ENCODE results near the gene LRIT3.

LRIT3 gene

DNA sequence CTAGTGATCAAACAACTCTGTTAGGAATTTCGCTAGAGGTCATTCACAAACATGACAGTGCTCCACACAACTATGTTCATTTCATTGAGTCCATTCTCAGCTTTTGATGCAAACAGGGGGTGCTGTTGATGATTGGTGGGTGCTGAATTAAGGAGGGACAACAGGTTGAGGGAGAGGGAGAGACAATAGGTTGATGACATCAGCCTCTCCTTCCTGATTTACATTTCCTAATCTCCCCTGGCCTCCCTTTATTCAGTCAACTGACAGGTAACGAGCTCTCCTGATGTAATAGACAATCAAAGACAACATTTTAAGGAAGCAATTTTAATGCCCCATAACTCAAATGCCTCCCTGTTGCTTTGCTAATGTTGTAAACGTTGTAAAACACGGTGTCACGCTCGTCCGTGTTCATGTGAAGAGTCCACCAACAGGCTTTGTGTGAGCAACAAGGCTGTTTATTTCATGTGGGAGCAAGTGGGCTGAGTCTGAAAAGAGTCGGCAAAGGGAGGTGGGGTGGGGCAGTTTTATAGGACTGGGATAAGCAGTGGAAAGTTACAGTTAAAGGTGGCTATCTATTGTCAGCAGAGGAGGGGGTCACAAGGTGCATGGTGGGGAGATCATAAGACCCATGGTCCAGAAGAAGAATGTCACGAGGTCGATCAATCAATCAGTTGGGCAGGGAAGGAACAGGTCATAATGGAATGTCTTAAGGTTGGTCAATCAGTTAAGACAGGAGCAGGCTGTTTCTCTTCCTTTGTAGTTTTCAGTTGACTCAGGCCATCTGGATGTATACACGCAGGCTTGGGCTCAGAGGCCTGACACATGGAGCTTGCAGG, 37.1 kb upstream of the LRIT3 start:
- no peak for DNase-seq
- 93% methylated on average over 10 of the region's 11 CpGs for WGBS (ENCODE audit: insufficient coverage)
- Histone ChIP-seq H3K27ac (ENCODE audit: insufficient read depth in 1 of 2, low read depth in 1 of 2, low read length in 2 of 2, poor library complexity in 1 of 2, severe bottlenecking in 2 of 2) (no peak overlapping the region), H3K9me3 (ENCODE audit: control extremely low read depth in 1 of 5, control insufficient read depth in 4 of 5, insufficient read depth in 2 of 5, low read depth in 1 of 5, low read length in 4 of 5) (no peaks in the 10 kb centered on the region), H3K4me3 (ENCODE audit: control insufficient read depth in 1 of 7, extremely low read depth in 1 of 7, insufficient read depth in 4 of 7, low read depth in 2 of 7, low read length in 6 of 7) (no peak overlapping the region), H3K4me1 (ENCODE audit: control extremely low read depth in 1 of 4, control insufficient read depth in 4 of 4, insufficient read depth in 4 of 4, low read length in 3 of 4) (peaks cover 3 to 19% (median 8%) of the 10 kb centered on the region in 4 experiments), H3K27me3 (replicated peaks in 2 of 5; ENCODE audit: control insufficient read depth in 4 of 5, insufficient read depth in 5 of 5, low read length in 4 of 5) (no peaks in the 10 kb centered on the region), H3K36me3 (ENCODE audit: control insufficient read depth in 4 of 4, insufficient read depth in 4 of 4, low read length in 3 of 4) (no peaks in the 10 kb centered on the region)
- ChIA-PET CTCF (interaction anchor here (0.9 kb wide), 1 partner anchor 12 kb away, joined by 3 read pairs; no protein-coding TSS in a partner anchor), POLR2A (no interaction called here)

DNA sequence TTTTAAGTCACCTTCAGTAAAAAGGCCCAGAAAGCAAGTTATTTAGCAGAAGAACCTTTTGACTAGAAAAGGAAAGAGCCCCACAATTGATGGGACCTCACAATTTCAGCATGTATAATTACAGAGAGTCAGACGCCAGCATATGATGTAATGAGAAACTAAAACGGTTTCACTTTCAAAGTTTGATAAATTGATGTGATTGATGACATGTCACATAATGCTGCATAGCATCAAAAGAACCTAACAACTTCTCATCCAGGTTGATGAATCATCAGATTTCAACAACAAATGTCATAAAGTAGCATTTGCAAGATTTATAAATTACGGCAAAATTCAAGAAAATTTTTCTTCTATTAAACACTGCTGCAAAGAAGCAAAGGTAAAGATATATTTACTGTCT, 36.2 kb upstream of the LRIT3 start:
- no CpG with 5 or more reads among the region's 3 CpGs for WGBS (ENCODE audit: insufficient coverage)
- CTCF ChIA-PET: interaction anchor here (1.1 kb wide), 1 partner anchor 8 kb away, joined by 3 read pairs; no protein-coding TSS in a partner anchor
- POLR2A ChIA-PET: no interaction called here
- Histone ChIP-seq H3K27ac (ENCODE audit: insufficient read depth in 1 of 2, low read depth in 1 of 2, low read length in 2 of 2, poor library complexity in 1 of 2, severe bottlenecking in 2 of 2) (no peak overlapping the region), H3K9me3 (ENCODE audit: control extremely low read depth in 1 of 5, control insufficient read depth in 4 of 5, insufficient read depth in 2 of 5, low read depth in 1 of 5, low read length in 4 of 5) (no peaks in the 10 kb centered on the region), H3K36me3 (ENCODE audit: control insufficient read depth in 4 of 4, insufficient read depth in 4 of 4, low read length in 3 of 4) (no peaks in the 10 kb centered on the region), H3K4me1 (ENCODE audit: control extremely low read depth in 1 of 4, control insufficient read depth in 4 of 4, insufficient read depth in 4 of 4, low read length in 3 of 4) (peaks cover 6 to 25% (median 11%) of the 10 kb centered on the region in 4 experiments), H3K27me3 (replicated peaks in 2 of 5; ENCODE audit: control insufficient read depth in 4 of 5, insufficient read depth in 5 of 5, low read length in 4 of 5) (no peaks in the 10 kb centered on the region), H3K4me3 (ENCODE audit: control insufficient read depth in 1 of 7, extremely low read depth in 1 of 7, insufficient read depth in 4 of 7, low read depth in 2 of 7, low read length in 6 of 7) (no peak overlapping the region)
- DNase-seq: peak in 2 of 3 donors; percentile 43 to 59

GRCh38 chr4:109815151-109816081, 32.5 kb upstream of the LRIT3 start, which contains the start of gene GAR1:
Gene GAR1 (plus strand): TSS chr4:109815762. CDS start chr4:109816165, 403 bp downstream.
- Histone ChIP-seq H3K4me1 (ENCODE audit: control extremely low read depth in 1 of 4, control insufficient read depth in 4 of 4, insufficient read depth in 4 of 4, low read length in 3 of 4) (peaks cover 9 to 30% (median 14%) of the 10 kb centered on the region in 4 experiments), H3K27ac (ENCODE audit: insufficient read depth in 1 of 2, low read depth in 1 of 2, low read length in 2 of 2, poor library complexity in 1 of 2, severe bottlenecking in 2 of 2) (peak within 1 kb of the TSS; percentile 97 to 99), H3K36me3 (ENCODE audit: control insufficient read depth in 4 of 4, insufficient read depth in 4 of 4, low read length in 3 of 4) (peaks cover 0 to 22% (median 16%) of the 10 kb centered on the region in 4 experiments), H3K27me3 (replicated peaks in 2 of 5; ENCODE audit: control insufficient read depth in 4 of 5, insufficient read depth in 5 of 5, low read length in 4 of 5) (no peaks in the 10 kb centered on the region), H3K9me3 (ENCODE audit: control extremely low read depth in 1 of 5, control insufficient read depth in 4 of 5, insufficient read depth in 2 of 5, low read depth in 1 of 5, low read length in 4 of 5) (no peaks in the 10 kb centered on the region), H3K4me3 (ENCODE audit: control insufficient read depth in 1 of 7, extremely low read depth in 1 of 7, insufficient read depth in 4 of 7, low read depth in 2 of 7, low read length in 6 of 7) (peak within 1 kb of the TSS; percentile 63 to 97 (median 91))
- DNase-seq: peak; percentile 96 to 98 (median 97)
- WGBS (ENCODE audit: insufficient coverage): 0% methylated on average over 42 of the region's 53 CpGs
- CTCF ChIA-PET: interaction anchor here (0.6 to 3.2 kb wide), 7 partner anchors 10 to 397 kb away, joined by 3 to 13 read pairs (median 4); partner anchors contain the start of genes CASP6 and RRH
- POLR2A ChIA-PET: interaction anchor here (0.6 to 1.0 kb wide), 2 partner anchors 85 to 132 kb away, joined by 3 to 4 read pairs; partner anchors contain the start of gene PLA2G12A

DNA sequence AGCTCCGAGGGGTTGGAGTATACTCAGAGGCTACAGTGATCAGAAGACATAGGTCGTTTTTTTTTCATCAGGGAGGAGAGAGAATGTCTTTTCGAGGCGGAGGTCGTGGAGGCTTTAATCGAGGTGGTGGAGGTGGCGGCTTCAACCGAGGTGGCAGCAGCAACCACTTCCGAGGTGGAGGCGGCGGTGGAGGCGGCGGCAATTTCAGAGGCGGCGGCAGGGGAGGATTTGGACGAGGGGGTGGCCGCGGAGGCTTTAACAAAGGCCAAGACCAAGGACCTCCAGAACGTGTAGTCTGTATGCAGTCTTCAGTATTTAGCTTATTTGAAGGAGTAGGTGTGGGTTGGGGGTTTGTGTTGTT, 31.8 kb upstream of the LRIT3 start:
- no peaks in the 10 kb centered on the region for H3K9me3 ChIP-seq (ENCODE audit: control extremely low read depth in 1 of 5, control insufficient read depth in 4 of 5, insufficient read depth in 2 of 5, low read depth in 1 of 5, low read length in 4 of 5)
- 0% methylated on average over 19 of the region's 19 CpGs for WGBS (ENCODE audit: insufficient coverage)
- CTCF ChIA-PET: interaction anchor here (1.2 to 3.2 kb wide), 5 partner anchors 9 to 398 kb away, joined by 3 to 13 read pairs (median 6); partner anchors contain the start of genes CASP6 and RRH
- H3K27ac ChIP-seq (ENCODE audit: insufficient read depth in 1 of 2, low read depth in 1 of 2, low read length in 2 of 2, poor library complexity in 1 of 2, severe bottlenecking in 2 of 2): peak overlapping the region; percentile 97 to 99
- peak overlapping the region; percentile 63 to 97 (median 91) for H3K4me3 ChIP-seq (ENCODE audit: control insufficient read depth in 1 of 7, extremely low read depth in 1 of 7, insufficient read depth in 4 of 7, low read depth in 2 of 7, low read length in 6 of 7)
- H3K27me3 ChIP-seq (replicated peaks in 2 of 5; ENCODE audit: control insufficient read depth in 4 of 5, insufficient read depth in 5 of 5, low read length in 4 of 5): no peaks in the 10 kb centered on the region
- peaks cover 0 to 28% (median 19%) of the 10 kb centered on the region in 4 experiments for H3K36me3 ChIP-seq (ENCODE audit: control insufficient read depth in 4 of 4, insufficient read depth in 4 of 4, low read length in 3 of 4)
- no peak for DNase-seq
- POLR2A ChIA-PET: interaction anchor here (0.6 kb wide), 1 partner anchor 132 kb away, joined by 3 read pairs; no protein-coding TSS in a partner anchor
- H3K4me1 ChIP-seq (ENCODE audit: control extremely low read depth in 1 of 4, control insufficient read depth in 4 of 4, insufficient read depth in 4 of 4, low read length in 3 of 4): peaks cover 9 to 30% (median 14%) of the 10 kb centered on the region in 4 experiments

DNA sequence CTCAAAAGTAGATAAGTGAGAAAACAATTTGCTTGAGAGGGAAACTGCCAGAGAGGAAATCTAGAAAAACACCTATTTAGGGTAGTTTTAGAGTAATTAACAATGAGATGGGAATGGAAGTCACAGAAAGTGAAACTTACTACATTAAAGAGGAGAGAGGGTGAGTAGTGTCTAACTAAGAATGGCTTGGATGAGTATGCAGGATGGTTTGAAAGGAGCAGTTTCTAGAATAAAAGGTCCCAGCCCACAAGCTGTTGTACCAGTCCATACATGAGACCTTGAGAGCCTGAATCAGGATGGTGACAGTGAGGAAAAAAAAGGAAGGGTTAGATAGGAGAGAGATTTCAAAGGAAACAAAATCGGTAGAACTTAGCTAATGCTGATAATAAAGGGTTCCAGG, 31.0 kb upstream of the LRIT3 start:
- POLR2A ChIA-PET: interaction anchor here (0.6 to 0.9 kb wide), 2 partner anchors 114 to 290 kb away, joined by 3 read pairs; partner anchors contain the start of gene CASP6
- 87% methylated on average over 1 of the region's 1 CpG for WGBS (ENCODE audit: insufficient coverage)

DNA sequence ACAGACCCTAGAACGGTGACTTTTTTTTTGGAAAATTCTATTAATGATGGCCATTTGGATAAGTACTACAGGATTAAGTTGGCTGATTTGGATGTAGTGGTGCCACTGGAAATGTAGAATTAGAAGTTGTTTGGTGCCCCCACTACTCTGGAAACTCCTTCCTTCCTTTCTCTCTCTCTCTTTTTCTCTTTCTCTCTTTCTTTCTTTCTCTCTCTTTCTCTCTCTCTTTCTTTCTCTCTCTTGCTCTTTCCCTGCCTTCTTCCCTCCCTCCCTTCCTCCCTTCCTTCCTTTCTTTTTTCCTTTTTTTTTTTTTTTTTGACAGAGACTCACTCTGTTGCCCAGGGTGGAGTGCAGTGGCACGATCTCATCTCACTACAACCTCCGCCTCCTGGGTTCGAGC, 29.6 kb upstream of the LRIT3 start:
- Histone ChIP-seq H3K9me3 (ENCODE audit: control extremely low read depth in 1 of 5, control insufficient read depth in 4 of 5, insufficient read depth in 2 of 5, low read depth in 1 of 5, low read length in 4 of 5) (no peaks in the 10 kb centered on the region), H3K4me1 (ENCODE audit: control extremely low read depth in 1 of 4, control insufficient read depth in 4 of 4, insufficient read depth in 4 of 4, low read length in 3 of 4) (peaks cover 9 to 27% (median 14%) of the 10 kb centered on the region in 4 experiments), H3K27ac (ENCODE audit: insufficient read depth in 1 of 2, low read depth in 1 of 2, low read length in 2 of 2, poor library complexity in 1 of 2, severe bottlenecking in 2 of 2) (no peak overlapping the region), H3K36me3 (ENCODE audit: control insufficient read depth in 4 of 4, insufficient read depth in 4 of 4, low read length in 3 of 4) (peaks cover 4 to 41% (median 28%) of the 10 kb centered on the region in 4 experiments), H3K27me3 (replicated peaks in 2 of 5; ENCODE audit: control insufficient read depth in 4 of 5, insufficient read depth in 5 of 5, low read length in 4 of 5) (no peaks in the 10 kb centered on the region), H3K4me3 (ENCODE audit: control insufficient read depth in 1 of 7, extremely low read depth in 1 of 7, insufficient read depth in 4 of 7, low read depth in 2 of 7, low read length in 6 of 7) (no peak overlapping the region)
- no CpG with 5 or more reads among the region's 4 CpGs for WGBS (ENCODE audit: insufficient coverage)
- CTCF ChIA-PET: interaction anchor here (1.2 to 3.2 kb wide), 3 partner anchors 9 to 396 kb away, joined by 4 to 13 read pairs (median 5); partner anchors contain the start of gene RRH
- POLR2A ChIA-PET: no interaction called here
- DNase-seq: no peak

More for the DNA sequence above, 31.0 kb upstream of the LRIT3 start:
- DNase-seq: no peak
- H3K27me3 ChIP-seq (replicated peaks in 2 of 5; ENCODE audit: control insufficient read depth in 4 of 5, insufficient read depth in 5 of 5, low read length in 4 of 5): no peaks in the 10 kb centered on the region
- no peak overlapping the region for H3K27ac ChIP-seq (ENCODE audit: insufficient read depth in 1 of 2, low read depth in 1 of 2, low read length in 2 of 2, poor library complexity in 1 of 2, severe bottlenecking in 2 of 2)
- peaks cover 9 to 30% (median 14%) of the 10 kb centered on the region in 4 experiments for H3K4me1 ChIP-seq (ENCODE audit: control extremely low read depth in 1 of 4, control insufficient read depth in 4 of 4, insufficient read depth in 4 of 4, low read length in 3 of 4)
- no peaks in the 10 kb centered on the region for H3K9me3 ChIP-seq (ENCODE audit: control extremely low read depth in 1 of 5, control insufficient read depth in 4 of 5, insufficient read depth in 2 of 5, low read depth in 1 of 5, low read length in 4 of 5)
- CTCF ChIA-PET: interaction anchor here (1.1 to 3.2 kb wide), 5 partner anchors 8 to 390 kb away, joined by 4 to 13 read pairs (median 6); partner anchors contain the start of genes CASP6 and RRH
- peak overlapping the region in 5 of 7 experiments; percentile 83 to 97 (median 91) for H3K4me3 ChIP-seq (ENCODE audit: control insufficient read depth in 1 of 7, extremely low read depth in 1 of 7, insufficient read depth in 4 of 7, low read depth in 2 of 7, low read length in 6 of 7)
- H3K36me3 ChIP-seq (ENCODE audit: control insufficient read depth in 4 of 4, insufficient read depth in 4 of 4, low read length in 3 of 4): peaks cover 0 to 32% (median 19%) of the 10 kb centered on the region in 4 experiments

Data from common myeloid progenitor, CD34-positive (primary cell).